ENCODE results near the gene CD52. TPM values are rescaled to one million over a fixed set of nuclear protein-coding genes. Genes with fewer than 3 reads are reported as not detected.
A peak's percentile ranks its signal among the peaks of the same experiment; 100 is the strongest.

CD52 gene
- total RNA-seq, 1 experiment from 2014 or later = 1.6 TPM

DNA sequence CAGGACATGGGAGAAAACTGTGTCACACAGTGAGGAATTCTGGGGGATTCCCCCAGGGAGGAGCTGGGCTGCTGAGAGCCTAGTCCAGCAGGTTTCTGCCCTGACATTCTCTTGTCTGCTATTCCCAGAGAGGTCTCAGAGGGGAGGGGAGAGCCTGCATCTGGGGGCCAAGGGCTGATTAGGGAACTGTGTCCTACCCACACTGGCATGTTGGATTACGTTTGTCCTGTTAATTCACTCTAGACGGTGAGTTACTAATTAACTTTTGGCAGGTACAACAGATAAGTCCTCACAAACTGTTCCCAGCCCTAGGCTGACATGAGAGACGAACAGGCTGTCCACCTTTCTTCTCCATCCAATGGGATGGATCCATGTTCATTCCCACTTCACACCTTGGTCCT lies 40.5 kb upstream of the CD52 start:
- DNase-seq (ENCODE audit: low read depth, low spot score) = no peak
- intact Hi-C loops (cut with micrococcal nuclease; ENCODE audit: unreplicated experiment) (no loop called here), in situ Hi-C loops (cut with HindIII; ENCODE audit: low pct_unique_long_range_greater_than_20kb, low sequenced_read_pairs) (no loop called here)
- peaks cover 51% of the 10 kb centered on the region for H3K4me1 ChIP-seq (ENCODE audit: control insufficient read depth, insufficient read depth, low read length)
- no peaks in the 10 kb centered on the region for H3K9me3 ChIP-seq (ENCODE audit: control insufficient read depth, insufficient read depth, low read depth, low read length)
- no peak overlapping the region for H3K4me3 ChIP-seq (ENCODE audit: low read depth in 2 of 2, low read length in 2 of 2)
- no peaks in the 10 kb centered on the region for H3K27me3 ChIP-seq (ENCODE audit: control insufficient read depth, insufficient read depth, low read length)
- no TSS peak for BruUV-seq (replicated peaks)
- H3K27ac ChIP-seq (ENCODE audit: low read length) = peak overlapping the region; percentile 49
- H3K36me3 ChIP-seq (ENCODE audit: control insufficient read depth, insufficient read depth, low read length) = peaks cover 10% of the 10 kb centered on the region
- CTCF ChIA-PET = interaction anchor here (0.6 kb wide), 2 partner anchors 17 to 129 kb away, joined by 3 read pairs; no protein-coding TSS in a partner anchor
- POLR2A ChIA-PET = no interaction called here
- TF ChIP-seq, protein P1, sequence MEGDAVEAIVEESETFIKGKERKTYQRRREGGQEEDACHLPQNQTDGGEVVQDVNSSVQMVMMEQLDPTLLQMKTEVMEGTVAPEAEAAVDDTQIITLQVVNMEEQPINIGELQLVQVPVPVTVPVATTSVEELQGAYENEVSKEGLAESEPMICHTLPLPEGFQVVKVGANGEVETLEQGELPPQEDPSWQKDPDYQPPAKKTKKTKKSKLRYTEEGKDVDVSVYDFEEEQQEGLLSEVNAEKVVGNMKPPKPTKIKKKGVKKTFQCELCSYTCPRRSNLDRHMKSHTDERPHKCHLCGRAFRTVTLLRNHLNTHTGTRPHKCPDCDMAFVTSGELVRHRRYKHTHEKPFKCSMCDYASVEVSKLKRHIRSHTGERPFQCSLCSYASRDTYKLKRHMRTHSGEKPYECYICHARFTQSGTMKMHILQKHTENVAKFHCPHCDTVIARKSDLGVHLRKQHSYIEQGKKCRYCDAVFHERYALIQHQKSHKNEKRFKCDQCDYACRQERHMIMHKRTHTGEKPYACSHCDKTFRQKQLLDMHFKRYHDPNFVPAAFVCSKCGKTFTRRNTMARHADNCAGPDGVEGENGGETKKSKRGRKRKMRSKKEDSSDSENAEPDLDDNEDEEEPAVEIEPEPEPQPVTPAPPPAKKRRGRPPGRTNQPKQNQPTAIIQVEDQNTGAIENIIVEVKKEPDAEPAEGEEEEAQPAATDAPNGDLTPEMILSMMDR (IDR thresholded peaks at IDR 0.05) = no peak
- TF ChIP-seq POLR2AphosphoS5 (IDR thresholded peaks at IDR 0.05; ENCODE audit: low read depth, low read length) (no peak; the same call in 1 of the 2 replicates), TCF7L2 (IDR thresholded peaks at IDR 0.05; ENCODE audit: low read depth, low read length) (no peak), SIN3A (IDR thresholded peaks at IDR 0.05; ENCODE audit: borderline replicate concordance, insufficient read depth, low read depth, low read length) (no peak)
- TF ChIP-seq, protein P2, sequence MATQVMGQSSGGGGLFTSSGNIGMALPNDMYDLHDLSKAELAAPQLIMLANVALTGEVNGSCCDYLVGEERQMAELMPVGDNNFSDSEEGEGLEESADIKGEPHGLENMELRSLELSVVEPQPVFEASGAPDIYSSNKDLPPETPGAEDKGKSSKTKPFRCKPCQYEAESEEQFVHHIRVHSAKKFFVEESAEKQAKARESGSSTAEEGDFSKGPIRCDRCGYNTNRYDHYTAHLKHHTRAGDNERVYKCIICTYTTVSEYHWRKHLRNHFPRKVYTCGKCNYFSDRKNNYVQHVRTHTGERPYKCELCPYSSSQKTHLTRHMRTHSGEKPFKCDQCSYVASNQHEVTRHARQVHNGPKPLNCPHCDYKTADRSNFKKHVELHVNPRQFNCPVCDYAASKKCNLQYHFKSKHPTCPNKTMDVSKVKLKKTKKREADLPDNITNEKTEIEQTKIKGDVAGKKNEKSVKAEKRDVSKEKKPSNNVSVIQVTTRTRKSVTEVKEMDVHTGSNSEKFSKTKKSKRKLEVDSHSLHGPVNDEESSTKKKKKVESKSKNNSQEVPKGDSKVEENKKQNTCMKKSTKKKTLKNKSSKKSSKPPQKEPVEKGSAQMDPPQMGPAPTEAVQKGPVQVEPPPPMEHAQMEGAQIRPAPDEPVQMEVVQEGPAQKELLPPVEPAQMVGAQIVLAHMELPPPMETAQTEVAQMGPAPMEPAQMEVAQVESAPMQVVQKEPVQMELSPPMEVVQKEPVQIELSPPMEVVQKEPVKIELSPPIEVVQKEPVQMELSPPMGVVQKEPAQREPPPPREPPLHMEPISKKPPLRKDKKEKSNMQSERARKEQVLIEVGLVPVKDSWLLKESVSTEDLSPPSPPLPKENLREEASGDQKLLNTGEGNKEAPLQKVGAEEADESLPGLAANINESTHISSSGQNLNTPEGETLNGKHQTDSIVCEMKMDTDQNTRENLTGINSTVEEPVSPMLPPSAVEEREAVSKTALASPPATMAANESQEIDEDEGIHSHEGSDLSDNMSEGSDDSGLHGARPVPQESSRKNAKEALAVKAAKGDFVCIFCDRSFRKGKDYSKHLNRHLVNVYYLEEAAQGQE (IDR thresholded peaks at IDR 0.05; ENCODE audit: insufficient read depth in 1 of 2, low read depth in 2 of 2, low read length in 1 of 2) = no peak
- no peak for ATAC-seq

DNA sequence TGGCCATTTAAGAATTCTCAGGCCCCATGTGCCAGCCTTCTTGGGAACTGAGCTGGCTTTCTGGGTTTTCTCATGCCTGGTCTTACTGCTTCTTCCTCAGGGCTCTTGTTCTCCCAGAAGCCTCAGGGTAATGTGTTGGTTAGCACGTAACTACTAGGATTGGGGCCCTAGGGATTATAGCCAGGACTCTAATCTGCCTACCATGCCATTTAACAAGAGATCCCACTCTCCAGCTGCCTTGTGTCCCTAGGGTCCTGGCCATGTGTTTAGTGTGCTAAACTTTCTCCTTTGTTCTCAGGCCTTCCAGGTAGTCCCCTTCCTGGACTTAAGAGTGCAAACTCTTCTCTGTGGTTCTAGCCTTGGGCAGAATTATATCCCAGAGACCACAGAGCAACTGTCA lies 40.0 kb upstream of the CD52 start:
- H3K27me3 ChIP-seq (ENCODE audit: control insufficient read depth, insufficient read depth, low read length) = no peaks in the 10 kb centered on the region
- TF ChIP-seq SIN3A (IDR thresholded peaks at IDR 0.05; ENCODE audit: borderline replicate concordance, insufficient read depth, low read depth, low read length) = no peak
- TF ChIP-seq, protein P1 (IDR thresholded peaks at IDR 0.05) = no peak
- TF ChIP-seq, protein P2 (IDR thresholded peaks at IDR 0.05; ENCODE audit: insufficient read depth in 1 of 2, low read depth in 2 of 2, low read length in 1 of 2) = no peak
- TF ChIP-seq TCF7L2 (IDR thresholded peaks at IDR 0.05; ENCODE audit: low read depth, low read length) = no peak
- TF ChIP-seq POLR2AphosphoS5 (IDR thresholded peaks at IDR 0.05; ENCODE audit: low read depth, low read length) = no peak
- in situ Hi-C loops (cut with HindIII; ENCODE audit: low pct_unique_long_range_greater_than_20kb, low sequenced_read_pairs) = no loop called here
- H3K9me3 ChIP-seq (ENCODE audit: control insufficient read depth, insufficient read depth, low read depth, low read length) = no peaks in the 10 kb centered on the region
- H3K27ac ChIP-seq (ENCODE audit: low read length) = peak overlapping the region; percentile 49
- H3K36me3 ChIP-seq (ENCODE audit: control insufficient read depth, insufficient read depth, low read length) = peaks cover 10% of the 10 kb centered on the region
- no peak overlapping the region for H3K4me3 ChIP-seq (ENCODE audit: low read depth in 2 of 2, low read length in 2 of 2)
- H3K4me1 ChIP-seq (ENCODE audit: control insufficient read depth, insufficient read depth, low read length) = peaks cover 51% of the 10 kb centered on the region
- ATAC-seq (no peak), DNase-seq (ENCODE audit: low read depth, low spot score) (no peak)
- intact Hi-C loops (cut with micrococcal nuclease; ENCODE audit: unreplicated experiment) = no loop called here
- ChIA-PET CTCF (no interaction called here), POLR2A (no interaction called here)
- BruUV-seq (replicated peaks) = no TSS peak

Data from Panc1 (cell line).